ENCODE measurements around the gene SOX13. TPM values are rescaled to one million over a fixed set of nuclear protein-coding genes. Genes with fewer than 3 reads are reported as not detected.

The SOX13 gene
- total RNA-seq, 6 experiments from 2014 or later, result 12.5 to 29.1 (median 17.1) TPM

DNA sequence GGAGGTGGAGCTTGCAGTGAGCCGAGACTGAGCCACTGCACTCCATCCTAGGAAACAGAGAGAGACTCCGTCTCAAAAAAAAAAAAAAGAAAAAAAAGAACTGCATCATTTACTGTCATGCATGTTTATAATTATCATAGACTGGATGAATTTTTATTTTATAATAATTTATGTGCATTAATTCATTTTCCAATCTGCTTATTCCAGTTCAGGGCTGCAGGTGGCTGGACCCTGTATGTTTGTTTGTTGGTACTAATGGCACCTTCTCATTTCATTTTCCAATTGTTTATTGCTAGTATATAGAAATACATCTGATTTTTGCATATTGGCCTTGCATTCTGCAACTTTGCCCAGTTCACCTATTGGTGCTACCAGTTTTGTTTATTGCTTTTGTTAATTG, 19.0 kb upstream of the SOX13 start:
- intact Hi-C loops (cut with DNase I), result no loop called here
- Histone ChIP-seq H3K36me3 (no peaks in the 10 kb centered on the region), H3K4me3 (no peak overlapping the region), H3K9me3 (no peaks in the 10 kb centered on the region), H3K27me3 (no peaks in the 10 kb centered on the region), H3K27ac (no peak overlapping the region), H3K4me1 (peaks cover 0 to 14% (median 3%) of the 10 kb centered on the region in 4 donors)
- DNase-seq (no peak), ATAC-seq (no peak)
- TF ChIP-seq POLR2A (IDR thresholded peaks at IDR 0.05), result no peak
- TF ChIP-seq, protein P1, sequence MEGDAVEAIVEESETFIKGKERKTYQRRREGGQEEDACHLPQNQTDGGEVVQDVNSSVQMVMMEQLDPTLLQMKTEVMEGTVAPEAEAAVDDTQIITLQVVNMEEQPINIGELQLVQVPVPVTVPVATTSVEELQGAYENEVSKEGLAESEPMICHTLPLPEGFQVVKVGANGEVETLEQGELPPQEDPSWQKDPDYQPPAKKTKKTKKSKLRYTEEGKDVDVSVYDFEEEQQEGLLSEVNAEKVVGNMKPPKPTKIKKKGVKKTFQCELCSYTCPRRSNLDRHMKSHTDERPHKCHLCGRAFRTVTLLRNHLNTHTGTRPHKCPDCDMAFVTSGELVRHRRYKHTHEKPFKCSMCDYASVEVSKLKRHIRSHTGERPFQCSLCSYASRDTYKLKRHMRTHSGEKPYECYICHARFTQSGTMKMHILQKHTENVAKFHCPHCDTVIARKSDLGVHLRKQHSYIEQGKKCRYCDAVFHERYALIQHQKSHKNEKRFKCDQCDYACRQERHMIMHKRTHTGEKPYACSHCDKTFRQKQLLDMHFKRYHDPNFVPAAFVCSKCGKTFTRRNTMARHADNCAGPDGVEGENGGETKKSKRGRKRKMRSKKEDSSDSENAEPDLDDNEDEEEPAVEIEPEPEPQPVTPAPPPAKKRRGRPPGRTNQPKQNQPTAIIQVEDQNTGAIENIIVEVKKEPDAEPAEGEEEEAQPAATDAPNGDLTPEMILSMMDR (IDR thresholded peaks at IDR 0.05), result no peak
- no CpG with 5 or more reads among the region's 2 CpGs for WGBS (ENCODE audit: insufficient coverage, low coverage, low lambda C conversion rate, missing lambda C conversion rate)

DNA sequence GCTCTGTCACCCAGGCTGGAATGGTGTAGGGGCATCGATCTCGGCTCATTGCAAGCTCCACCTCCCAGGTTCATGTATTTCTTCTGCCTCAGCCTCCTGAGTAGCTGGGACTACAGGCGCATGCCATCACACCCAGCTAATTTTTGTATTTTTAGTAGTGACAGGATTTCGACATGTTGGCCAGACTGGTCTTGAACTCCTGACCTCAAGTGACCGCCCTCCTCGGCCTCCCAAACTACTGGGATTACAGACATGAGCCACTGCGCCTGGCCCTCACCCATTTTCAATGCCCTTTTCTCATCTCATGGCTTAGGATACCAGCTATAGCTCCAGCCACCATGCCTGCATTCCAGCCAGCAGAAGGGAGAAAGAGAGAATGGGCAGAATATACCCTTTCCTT, 12.9 kb upstream of the SOX13 start:
- 67% methylated on average over 7 of the region's 7 CpGs for WGBS (ENCODE audit: insufficient coverage, low coverage, low lambda C conversion rate, missing lambda C conversion rate)
- no peak overlapping the region for H3K4me3 ChIP-seq
- TF ChIP-seq, protein P1 (IDR thresholded peaks at IDR 0.05), result no peak
- TF ChIP-seq POLR2A (IDR thresholded peaks at IDR 0.05), result no peak
- no peak for DNase-seq
- H3K4me1 ChIP-seq, result no peaks in the 10 kb centered on the region
- no peaks in the 10 kb centered on the region for H3K9me3 ChIP-seq
- no peak for ATAC-seq
- H3K36me3 ChIP-seq, result no peaks in the 10 kb centered on the region
- H3K27me3 ChIP-seq, result no peaks in the 10 kb centered on the region
- H3K27ac ChIP-seq, result no peak overlapping the region
- intact Hi-C loops (cut with DNase I), result no loop called here

DNA sequence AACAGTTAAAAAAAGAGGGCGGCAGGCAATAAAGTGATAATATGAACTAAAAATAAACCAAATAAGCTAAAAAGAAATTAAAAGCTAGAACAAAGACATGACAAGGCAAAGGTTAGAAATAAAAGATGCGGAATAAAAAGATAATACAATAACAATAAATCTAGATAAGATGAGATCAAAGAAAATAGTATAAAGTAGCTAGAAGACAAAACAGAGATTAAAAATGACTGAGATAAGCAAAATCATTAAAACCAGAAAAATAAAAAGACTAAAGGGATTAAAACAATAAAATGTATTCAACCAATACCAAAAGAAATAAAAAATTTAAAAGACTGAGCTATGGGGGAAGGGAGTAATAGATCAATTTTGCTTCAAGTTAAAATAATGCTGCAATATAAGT, 10.8 kb upstream of the SOX13 start:
- ATAC-seq, result no peak
- H3K36me3 ChIP-seq, result no peaks in the 10 kb centered on the region
- TF ChIP-seq, protein P1 (IDR thresholded peaks at IDR 0.05), result no peak
- no peak for TF ChIP-seq POLR2A (IDR thresholded peaks at IDR 0.05)
- H3K9me3 ChIP-seq, result no peaks in the 10 kb centered on the region
- H3K27me3 ChIP-seq, result no peaks in the 10 kb centered on the region
- intact Hi-C loops (cut with DNase I), result no loop called here
- H3K4me1 ChIP-seq, result no peaks in the 10 kb centered on the region
- 66% methylated on average over 2 of the region's 2 CpGs for WGBS (ENCODE audit: insufficient coverage, low coverage, low lambda C conversion rate, missing lambda C conversion rate)
- H3K4me3 ChIP-seq, result no peak overlapping the region
- DNase-seq, result no peak
- no peak overlapping the region for H3K27ac ChIP-seq

DNA sequence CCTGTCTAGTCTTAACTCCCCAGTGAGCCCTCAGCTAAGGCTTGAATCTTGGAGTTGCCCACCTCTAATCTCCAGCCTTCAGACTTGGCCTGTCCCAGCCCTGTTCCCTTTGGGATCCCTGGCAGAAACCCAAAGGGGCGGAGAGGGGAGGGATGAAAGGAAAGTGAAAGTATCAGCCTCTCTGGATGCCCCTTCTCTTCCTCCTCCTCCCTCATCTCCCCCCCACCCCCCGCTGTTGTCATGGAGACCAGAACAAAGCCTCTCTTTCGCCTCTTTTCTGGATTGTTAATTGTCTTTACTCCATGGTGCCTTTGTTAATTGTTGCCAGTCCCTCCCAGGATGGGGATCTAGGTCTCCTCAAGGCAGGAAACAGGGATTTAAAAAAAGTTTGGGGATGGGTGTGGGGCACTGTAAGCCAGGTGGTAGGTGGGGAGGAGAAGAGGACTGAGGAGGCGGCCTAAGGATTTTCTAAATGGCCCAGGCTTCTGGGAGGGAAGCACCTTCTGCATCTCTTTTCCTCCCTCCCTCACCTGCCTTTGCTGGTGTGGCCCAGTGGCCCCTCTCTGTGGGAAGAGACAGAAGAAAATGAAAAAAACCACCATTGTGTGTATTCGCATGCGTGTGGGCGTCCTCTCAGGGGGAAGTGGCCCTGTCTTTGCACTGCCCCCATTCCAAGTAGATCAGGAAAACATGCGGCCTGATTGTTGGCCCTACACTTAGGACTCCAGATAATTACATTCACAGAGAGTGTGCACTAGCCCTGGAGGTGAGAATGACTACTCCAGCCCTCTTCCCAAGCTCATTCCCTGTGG, 7.5 kb upstream of the SOX13 start:
- DNase-seq, result peak; percentile 11 to 64 (median 52)
- intact Hi-C loops (cut with DNase I), result no loop called here
- no peak for TF ChIP-seq POLR2A (IDR thresholded peaks at IDR 0.05)
- TF ChIP-seq, protein P1 (IDR thresholded peaks at IDR 0.05), result no peak
- no peaks in the 10 kb centered on the region for H3K36me3 ChIP-seq
- peak; percentile 50 to 80 (median 66) for ATAC-seq
- H3K9me3 ChIP-seq, result no peaks in the 10 kb centered on the region
- H3K4me3 ChIP-seq, result no peak overlapping the region
- no peak overlapping the region for H3K27ac ChIP-seq
- 42% methylated on average over 4 of the region's 8 CpGs for WGBS (ENCODE audit: insufficient coverage, low coverage, low lambda C conversion rate, missing lambda C conversion rate)
- no peaks in the 10 kb centered on the region for H3K4me1 ChIP-seq
- H3K27me3 ChIP-seq, result no peaks in the 10 kb centered on the region
